Stimulated activated naive CD4-positive, alpha-beta T cell treated with Interleukin-2 at 50 U/mL for 16 hours (primary cell): ENCODE data around the gene MAN1B1.
A peak's percentile ranks its signal among the peaks of the same experiment; 100 is the strongest.
"Not testable (repeated sequence)": the region's sequence is repeated elsewhere in the genome, so short reads cannot be mapped to it uniquely, and the experiment has no call there.

Source experiments
- DNase-seq: peaks from one replicate; lab custom pipeline; 2025; lab: John Stamatoyannopoulos, UW

MAN1B1 gene

DNA sequence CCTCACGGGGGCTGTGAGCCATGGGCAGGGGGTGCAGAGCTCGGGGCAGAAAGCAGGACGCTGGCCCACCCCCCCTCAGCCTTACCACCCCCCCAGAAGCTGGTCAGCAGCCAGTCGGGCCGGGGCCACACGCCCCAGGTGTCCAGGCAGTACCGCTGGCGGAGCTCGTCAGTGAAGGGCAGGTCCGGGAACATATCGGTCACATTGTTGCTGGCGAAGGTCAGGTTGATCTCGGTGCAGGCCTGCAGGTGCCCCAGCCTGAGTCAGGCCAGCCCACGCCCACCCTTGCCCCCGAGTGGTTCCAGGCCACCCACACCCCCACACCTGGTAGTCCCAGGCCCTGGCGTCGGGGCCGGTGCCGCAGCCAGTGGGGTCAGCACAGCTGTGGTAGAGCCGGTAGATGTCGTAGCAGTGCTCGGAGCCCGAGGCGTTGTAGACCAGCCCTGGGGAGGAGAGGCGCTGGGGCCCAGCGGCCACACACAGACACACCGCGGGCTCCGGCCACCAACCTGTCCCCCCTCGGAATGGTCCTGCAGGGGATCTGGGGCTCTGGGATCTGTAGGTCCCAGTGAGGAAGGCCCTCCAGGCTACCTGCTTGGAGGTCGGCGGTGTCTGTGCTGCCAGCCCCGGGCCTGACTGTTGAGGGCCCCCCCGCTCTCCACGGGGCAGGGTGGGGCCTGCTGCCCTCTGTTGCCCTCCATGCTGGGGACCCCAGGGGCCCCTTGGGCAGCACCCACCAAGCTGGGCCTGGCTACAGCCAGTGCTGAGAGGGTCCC lies 25.2 kb downstream of the MAN1B1 start:
- no peak for DNase-seq

DNA sequence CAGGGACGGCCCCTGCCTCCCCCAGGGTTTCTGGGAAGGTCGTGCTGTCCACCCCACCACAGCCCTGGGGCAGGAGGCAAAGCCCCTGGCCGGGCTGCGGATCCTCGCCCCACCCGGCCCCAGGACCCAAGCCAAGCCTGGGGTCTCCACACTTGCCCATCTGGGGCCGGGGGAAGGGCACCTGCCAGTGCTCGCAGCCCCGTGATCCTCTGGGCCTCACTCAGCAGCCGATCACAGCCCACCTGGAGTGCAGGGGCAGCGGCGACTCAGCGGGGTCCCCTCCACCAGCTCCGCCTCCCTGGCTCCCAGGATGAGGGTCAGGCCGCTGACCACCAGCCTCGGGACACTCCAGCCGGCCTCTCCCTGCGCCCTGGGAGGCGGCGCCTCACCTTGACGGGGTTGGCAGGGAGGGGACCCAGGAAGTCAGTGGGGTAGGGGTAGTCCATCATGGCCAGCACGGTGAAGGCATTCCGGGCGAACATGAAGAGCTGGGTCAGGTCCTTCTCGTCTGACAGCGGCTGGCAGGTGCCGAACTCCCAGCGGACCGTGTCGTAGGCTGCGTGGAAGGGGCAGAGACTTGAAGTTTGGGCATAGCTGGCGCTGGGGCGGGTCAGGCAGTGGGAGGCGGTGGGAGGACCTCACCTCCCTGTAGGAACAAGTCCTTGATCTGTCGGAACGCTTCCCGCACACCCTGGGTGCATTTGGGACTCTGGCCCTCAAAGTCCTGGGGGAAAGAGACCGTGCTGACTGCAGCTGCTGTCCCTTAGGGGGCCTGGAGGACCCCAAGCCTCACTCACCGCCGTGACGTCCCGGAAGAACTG lies 26.0 kb downstream of the MAN1B1 start:
- DNase-seq = no peak

DNA sequence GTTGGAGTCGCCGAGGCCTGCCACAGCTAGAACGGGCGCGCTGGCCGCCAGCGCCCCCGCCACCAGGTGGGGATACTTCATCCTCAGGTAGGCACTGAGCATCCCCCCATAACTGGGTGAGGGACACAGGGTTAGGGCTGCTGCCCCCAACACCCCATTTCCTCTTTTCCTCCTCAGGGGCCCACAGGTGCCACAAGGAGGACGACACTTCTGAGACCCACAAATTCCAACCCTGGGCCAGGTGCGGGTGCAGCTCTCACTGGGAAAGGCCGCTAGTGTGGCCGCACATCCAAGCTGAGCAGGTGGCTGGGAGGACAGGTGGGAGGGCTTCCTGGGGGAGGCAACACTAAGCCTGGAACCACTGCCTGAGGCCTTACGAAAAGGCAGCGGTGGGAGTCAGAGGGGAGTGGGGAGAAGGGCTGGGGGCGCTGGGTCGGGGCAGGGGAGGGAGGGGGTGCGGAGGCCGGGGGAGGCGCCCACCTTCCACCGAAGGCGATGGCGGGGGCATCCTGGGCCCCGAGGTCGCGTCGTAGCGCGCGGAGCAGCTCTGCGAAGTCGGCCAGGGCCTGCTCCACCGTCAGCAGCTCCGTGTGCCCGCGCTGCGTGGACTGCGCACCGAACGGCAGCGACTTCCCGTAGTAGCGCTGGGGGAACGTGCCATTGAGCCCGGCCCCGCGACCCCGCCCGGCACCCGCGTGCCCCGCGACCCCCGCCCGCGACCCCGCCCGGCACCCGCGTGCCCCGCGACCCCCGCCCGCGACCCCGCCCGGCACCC lies 26.8 kb downstream of the MAN1B1 start:
- peak; percentile 29 for DNase-seq

DNA sequence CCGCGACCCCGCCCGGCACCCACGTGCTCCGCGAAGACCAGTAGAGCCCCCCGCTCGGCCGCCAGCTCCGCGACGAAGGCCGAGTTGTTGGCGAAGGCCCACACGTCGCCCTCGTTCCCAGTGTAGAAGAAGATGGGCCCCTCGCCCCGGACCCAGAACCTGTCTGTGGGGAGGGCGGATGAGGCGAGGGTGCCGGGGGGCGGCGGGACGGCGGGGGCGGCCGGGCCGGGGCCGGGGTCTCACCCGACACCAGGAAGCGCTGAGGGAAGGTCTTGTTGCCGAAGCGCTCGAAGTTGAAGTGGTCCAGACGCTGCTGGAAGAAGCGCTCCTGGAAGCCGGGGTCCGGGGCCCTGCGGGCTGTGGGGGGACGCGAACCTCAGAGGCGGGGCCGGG lies 27.4 kb downstream of the MAN1B1 start:
- no peak for DNase-seq

DNA sequence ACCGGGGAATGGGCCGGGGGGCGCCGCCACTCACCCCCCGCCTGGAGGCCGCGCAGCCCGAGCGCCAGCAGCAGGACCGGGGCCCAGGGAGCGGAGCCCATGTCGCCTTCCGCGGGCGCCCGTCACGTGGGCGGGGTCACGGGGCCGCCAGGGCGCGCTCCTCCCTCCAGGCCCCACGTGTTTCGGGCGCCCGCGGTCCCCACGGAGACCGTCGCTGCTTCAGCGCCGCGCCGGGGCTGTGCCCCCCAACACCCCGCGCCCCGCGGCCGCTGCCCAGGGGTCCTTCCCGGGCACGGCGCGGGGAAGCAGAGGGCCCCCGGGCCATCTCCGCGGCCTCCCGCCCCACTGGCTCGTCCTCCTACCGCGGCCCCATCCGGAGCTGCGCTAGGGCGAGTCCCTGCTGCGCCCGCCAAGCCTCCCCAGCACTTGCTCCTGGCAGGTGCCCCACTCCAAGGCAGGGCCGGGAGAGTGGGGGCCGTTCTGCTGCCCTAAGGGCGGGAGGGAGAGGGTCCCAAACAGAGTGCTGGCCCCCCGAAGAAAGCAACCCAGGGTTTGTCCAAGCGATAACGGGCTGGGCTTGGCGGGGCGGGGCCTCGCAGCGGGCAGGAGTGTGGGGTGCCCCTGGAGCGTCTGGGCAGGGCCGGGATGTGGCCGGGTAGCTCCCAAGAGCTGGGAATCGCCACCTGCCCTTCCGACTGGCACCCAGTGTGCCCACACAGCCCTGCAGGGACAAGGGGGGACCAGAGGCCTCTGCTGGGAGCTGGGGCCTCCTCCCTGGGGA lies 28.0 kb downstream of the MAN1B1 start, which contains the start of gene DPP7:
TSS of gene DPP7 (minus strand) at position 121 of the 781 bp plus-strand sequence. CDS start at position 101, 20 bp downstream.
- peak; percentile 75 for DNase-seq

DNA sequence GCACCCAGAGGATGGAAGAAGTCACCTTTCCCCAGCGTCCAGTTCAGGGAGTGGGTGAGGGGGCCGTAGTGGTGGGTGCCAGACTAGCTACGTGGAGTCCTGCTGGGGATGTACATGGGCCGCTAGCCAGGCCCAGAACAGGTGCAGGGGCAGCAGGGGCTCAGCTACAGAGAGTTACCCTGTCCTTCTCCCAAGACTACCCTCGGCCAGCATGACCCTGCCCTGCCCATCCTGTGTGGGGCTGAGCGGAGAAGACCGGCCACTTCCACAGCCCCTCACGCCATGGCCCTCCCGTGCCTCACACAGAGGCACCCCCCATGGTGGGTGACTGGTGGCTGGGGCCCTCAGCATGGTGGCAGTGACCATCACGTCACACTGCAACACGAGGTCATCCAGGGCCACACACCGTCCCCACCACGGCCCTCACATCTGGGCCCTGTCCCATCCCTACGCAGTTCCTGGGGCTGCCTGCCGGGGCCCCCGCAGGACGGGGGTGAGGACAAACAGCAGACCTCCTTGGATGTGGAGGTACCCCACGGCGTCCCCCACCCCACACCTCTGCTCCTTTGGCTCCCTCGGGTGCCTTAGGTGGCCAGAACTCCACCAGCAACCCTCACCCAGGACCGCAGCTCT lies 28.7 kb downstream of the MAN1B1 start:
- no peak for DNase-seq

DNA sequence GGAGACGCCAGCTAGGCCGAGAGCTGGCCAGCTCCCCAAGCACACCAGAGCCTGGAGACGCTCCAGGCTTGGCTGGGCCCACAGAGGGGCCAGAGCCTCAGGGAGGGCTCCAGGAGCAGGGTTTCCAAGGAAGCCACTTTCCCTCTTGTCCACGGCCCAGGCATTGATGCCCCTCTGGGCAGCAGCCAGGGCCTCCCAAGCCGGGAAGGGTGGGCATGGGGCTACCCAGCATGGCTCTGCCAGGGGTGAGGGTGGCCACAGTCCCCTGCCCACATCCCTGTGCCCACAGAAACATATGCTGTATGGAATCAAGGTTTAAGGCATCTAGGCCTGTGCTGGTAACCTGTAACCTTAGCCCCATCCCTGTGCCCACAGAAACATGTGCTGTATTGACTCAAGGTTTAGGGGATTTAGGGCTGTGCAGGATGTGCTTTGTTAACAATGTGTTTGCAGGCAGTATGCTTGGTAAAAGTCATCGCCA lies 29.3 kb downstream of the MAN1B1 start:
- no peak for DNase-seq

DNA sequence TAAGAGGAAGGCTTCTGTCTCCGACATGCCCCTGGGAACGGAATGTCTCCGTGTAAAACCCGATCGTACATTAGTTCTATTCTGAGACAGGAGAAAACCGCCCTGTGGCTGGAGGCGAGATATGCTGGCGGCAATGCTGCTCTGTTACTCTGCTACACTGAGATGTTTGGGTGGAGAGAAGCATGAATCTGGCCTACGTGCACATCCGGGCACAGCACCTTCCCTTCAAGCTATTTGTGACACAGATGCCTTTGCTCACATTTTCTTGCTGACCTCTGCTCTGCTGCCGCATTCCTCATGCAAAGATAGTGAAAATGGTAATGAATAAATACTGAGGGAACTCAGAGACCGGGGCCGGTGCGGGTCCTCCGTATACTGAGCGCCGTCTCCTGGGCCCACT lies 29.9 kb downstream of the MAN1B1 start:
- DNase-seq = no peak

DNA sequence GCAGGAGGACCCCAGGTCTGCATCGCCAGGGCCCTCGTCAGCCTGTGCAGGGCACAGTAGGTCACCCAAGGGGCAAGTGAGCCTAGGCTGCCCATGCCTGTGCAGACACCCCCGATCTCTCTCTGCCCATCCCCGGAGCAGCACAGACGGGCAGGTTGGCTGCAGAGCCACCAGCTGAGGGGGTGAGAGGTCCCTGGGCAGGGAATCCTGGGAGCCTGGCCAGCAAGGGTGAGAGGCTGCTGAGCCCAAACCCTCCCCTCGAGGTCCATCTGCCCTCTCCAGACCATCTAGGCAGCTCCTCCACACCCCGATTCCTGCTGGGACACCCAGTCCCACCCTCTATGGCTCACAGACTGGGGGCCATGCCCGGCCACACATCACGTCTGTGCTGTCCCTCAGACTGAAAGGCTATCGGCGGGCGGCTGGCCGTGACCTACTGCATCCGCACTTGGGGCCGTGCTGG lies 30.5 kb downstream of the MAN1B1 start:
- no peak for DNase-seq

DNA sequence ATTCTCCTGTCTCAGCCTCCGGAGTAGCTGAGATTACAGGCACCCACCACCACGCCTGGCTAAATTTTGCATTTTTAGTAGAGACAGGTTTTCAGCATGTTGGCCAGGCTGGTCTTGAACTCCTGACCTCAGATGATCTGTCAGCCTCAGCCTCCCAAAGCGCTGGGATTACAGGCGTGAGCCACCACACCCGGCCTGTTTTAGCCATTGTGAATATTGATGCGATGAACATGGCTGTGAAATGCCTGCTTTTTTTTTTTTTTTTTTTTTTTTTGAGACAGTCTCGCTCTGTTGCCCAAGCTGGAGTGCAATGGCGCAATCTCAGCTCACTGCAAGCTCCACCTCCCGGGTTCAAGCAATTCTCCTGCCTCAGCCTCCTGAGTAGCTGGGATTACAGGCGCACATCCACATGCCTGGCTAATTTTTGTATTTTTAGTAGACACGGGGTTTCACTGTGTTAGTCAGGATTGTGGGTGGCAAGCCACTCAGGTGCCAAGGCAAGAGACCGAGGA lies 31.4 kb downstream of the MAN1B1 start:
- DNase-seq = not testable (repeated sequence)

DNA sequence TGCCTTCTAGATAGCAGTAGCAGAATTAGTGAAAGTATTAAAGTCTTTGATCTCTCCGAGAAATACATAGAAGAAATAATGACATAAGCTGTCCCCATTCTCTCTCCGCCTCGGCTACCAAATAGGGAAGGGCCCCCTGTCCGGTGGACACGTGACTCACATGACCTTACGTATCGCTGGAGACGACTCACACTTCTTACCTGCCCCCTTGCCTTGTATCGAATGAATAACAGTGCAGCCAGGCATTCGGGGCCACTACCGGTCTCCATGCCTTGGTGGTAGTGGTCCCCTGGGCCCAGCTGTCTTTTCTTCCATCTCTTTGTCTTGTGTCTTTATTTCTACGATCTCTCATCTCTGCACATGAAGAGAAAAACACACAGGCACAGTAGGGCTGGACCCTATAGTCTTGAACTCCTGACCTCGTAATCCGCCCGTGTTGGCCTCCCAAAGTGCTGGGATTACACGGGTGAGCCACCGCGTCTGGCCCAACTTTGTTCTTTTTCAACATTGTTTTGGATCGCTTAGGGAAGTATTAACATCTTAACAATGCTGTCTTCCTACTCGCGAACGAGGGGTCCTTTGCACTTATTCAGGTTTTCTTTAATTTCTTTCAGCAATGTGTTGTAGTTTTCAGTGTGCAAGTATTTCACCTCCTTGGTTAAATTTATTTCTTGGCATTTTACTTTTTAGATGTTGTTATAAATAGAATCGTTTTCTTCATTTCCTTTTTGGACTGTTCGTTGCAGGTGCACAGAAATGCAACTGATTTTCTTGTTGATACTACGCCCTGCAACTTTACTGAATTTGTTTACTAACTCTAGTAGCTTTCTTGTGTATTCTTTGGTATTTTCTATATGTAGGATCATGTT lies 35.4 kb downstream of the MAN1B1 start:
- not testable (repeated sequence) for DNase-seq

DNA sequence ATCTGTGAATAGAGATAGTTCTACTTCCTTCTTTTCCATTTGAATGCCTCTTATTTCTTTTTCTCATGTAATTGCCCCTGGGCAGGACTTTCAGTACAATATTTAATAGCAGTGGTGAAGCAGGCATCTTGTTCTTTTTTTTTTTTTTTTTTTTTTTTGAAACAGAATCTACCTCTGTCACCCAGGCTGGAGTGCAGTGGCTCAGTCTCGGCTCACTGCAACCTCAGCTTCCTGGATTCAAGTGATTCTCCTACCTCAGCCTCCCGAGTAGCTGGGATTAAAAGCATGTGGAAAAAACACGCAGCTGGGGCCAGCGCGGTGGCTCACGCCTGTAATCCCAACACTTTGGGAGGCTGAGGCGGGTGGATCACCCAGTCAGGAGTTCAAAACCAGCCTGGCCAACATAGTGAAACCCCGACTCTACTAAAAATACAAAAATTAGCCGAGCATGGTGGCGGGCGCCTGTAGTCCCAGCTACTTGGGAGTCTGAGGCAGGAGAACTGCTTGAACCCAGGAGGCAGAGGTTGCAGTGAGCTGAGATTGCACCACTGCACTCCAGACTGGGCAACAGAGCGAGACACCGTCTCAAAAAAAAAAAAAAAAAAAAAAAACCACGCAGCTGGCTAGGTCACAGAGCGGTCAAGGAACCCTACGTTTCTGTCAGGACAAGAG lies 36.1 kb downstream of the MAN1B1 start:
- DNase-seq = not testable (repeated sequence)

DNA sequence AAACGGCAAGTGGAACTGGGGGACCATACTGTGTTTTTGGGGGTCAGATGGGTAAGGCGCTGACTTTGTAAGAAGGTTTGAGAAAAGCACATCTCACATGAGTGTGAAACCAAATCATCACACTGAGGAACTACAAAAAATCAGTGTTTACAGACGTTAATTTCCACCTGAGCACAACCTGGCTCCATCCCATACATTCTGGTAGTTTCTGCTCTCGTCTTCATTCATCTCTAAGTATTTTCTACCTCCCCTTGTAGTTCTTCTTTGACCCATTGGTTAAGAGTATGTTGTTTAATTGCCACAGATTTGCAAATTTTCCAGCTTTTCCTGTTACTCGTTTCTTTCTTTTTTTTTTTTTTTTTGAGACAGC lies 36.7 kb downstream of the MAN1B1 start:
- no peak for DNase-seq

DNA sequence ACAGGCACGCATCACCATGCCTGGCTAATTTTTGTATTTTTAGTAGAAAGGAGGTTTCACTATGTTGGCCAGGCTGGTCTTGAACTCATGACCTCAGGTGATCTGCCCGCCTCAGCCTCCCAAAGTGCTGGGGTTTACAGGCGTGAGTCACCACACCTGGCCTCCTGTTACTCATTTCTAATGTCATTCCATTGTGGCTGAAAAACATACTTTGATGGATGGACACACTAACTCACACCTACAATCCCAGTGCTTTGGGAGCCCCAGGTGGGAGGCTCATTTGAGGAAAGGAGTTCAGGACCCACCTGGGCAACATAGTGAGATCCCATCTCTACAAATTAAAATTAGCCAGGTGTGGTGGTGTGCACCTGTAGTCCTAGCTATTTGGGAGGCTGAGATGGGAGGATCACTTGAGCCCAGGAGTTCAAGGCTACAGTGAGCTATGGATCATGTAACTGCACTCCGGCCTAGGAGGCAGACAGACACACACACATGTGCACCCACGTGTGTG lies 37.2 kb downstream of the MAN1B1 start:
- DNase-seq = not testable (repeated sequence)

DNA sequence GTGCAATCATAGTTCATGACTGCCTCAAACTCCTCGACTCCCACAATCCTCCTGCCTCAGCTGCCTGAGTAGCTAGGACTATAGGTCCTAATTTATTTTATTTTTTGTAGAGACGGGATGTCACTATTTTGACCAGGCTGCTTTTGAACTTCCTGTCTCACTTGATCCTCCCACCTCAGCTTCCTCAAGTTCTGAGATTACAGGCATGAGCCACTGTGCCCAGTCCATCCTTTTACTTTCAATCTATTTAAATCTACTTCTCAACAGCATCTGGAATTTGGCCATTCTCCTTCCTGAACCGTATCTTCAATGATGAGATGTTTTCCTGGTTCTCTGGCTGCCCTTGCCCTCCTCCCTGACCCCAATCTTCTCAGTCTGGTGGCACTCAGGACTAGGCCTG lies 40.0 kb downstream of the MAN1B1 start:
- no peak for DNase-seq

DNA sequence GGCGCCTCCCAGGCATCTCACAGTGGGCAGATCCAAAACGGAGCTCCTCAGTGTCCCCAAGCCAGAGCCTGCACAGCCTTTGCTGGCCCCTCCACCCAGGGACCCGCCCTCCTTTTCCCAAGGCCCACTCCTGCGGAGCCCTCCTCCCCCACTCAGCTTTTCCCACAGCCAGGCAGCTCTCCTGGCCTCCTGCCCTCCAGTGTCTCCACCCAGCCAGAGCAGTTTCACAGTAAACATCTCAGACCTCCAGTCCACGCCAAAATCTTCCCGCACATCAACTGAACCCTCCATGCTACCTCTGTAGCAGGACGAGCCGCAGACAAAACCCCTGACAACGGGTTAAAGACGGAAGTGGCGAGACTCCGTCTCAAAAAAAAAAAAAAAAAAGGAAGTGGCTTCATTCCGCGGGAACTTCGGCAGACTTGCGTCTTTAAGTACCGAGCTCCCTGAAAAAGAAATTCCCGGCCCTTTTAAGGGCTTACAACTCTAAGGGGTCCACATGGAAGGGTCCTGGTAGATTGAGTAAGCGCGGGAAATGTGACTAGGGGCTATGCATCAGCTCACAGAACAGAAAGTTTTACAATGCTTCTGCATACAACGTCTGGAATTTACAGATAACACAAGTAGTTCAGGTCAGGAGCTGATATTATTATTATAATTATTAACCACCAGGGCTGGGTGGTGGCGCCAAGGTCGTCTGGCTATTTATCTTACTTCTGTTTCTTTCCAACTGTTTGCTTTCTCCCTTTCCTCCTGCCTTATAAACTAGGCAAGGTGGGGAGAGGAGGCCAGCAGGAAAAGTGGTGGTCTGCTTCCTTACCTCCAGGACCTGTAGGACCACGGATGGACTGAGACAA lies 40.7 kb downstream of the MAN1B1 start:
- peak; percentile 18 for DNase-seq

DNA sequence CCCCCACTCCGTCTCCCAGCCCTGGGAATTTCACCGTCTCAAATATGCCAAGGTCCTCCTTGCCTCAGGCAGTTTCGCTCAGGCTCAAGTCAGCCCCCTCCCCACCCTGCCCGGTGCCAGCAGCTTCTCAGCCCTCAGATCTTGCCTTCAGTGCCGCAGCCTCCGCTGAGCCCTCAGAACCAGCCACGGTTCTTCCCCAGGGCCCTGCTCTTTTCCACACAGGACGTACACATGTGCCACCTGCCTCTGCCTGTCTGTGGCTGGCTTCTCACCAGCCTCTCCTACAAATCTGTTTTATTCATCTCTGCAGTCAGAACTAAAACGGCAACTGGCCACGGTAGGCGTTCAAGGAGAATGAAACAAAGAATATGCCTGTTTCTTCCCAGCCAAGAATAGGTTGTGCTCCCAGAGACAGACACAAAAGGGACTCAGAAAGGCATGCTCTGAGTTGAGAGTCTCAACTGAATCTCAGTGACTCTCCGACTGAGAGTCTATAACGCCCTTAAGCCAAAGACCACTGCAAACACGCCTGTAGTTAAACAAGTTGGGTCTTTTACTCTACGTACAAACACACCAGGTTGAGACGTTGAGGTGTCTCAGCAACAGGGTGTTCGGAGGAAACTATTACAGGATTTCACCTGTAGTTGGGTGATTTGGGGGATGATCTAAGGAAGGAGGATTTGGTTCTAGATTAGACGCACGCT lies 41.5 kb downstream of the MAN1B1 start:
- peak; percentile 29 for DNase-seq
